ENCODE data around the gene PTPRR. TPM values are rescaled to one million over a fixed set of nuclear protein-coding genes. Genes with fewer than 3 reads are reported as not detected.
"Not testable (repeated sequence)": the region's sequence is repeated elsewhere in the genome, so short reads cannot be mapped to it uniquely, and the experiment has no call there.

Gene PTPRR
- total and polyA plus RNA-seq, 5 donors, result 0.31 to 1.4 (median 0.72) TPM

DNA sequence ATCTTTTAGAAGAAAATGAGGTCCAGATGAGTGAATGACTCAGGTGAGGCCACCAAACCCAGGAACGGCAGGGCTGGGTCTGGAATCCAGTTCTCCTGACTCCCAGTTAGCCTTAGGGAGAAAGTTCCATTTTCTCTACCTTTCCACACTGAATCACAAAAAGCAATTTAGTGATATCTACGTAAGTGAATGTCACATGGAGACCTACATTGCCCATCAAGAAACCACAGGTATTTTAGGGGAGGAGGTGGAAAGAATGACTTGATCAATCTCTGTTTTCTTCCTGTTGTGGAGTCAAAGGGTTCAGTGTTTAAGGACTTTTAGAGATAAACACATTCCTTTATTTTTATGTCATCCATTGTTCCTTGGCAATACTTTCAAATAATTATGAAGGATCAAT is 176.4 kb downstream of the PTPRR start:
- 84% methylated on average over 2 of the region's 2 CpGs for WGBS
- ATAC-seq (no peak), DNase-seq (no peak)
- Histone ChIP-seq H3K27ac (ENCODE audit: low read length) (no peak overlapping the region), H3K27me3 (ENCODE audit: control insufficient read depth, insufficient read depth) (peaks cover 2% of the 10 kb centered on the region), H3K4me1 (ENCODE audit: control insufficient read depth, insufficient read depth, low read length) (no peaks in the 10 kb centered on the region), H3K9me3 (ENCODE audit: control insufficient read depth, low read length) (no peaks in the 10 kb centered on the region), H3K4me3 (ENCODE audit: low read length) (no peak overlapping the region)
- intact Hi-C loops (cut with DNase I), result no loop called here

DNA sequence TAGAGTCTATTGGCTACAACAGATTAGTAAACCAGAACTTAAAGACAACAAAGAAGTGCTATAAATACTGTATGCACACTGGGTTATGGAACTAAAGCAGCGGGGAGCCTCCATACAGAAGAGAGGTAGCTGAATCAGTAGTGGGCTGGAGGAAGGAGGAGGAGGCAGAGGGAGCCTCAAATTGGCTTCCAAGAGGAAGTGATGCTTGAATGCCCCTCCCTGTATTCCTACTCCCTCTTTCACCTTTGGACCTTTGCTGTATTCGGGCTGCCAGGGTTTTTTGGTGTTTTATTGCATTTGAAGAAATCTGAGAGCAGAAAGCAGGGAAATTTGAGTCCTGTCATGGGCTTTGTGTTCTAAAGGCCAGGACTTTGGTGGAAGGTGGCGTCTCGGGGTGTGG is 179.3 kb downstream of the PTPRR start:
- Histone ChIP-seq H3K27ac (ENCODE audit: low read length) (no peak overlapping the region), H3K4me1 (ENCODE audit: control insufficient read depth, insufficient read depth, low read length) (no peaks in the 10 kb centered on the region), H3K4me3 (ENCODE audit: low read length) (no peak overlapping the region), H3K9me3 (ENCODE audit: control insufficient read depth, low read length) (no peaks in the 10 kb centered on the region), H3K27me3 (ENCODE audit: control insufficient read depth, insufficient read depth) (peaks cover 2% of the 10 kb centered on the region)
- ATAC-seq, result no peak
- WGBS, result 74% methylated on average over 4 of the region's 4 CpGs
- DNase-seq, result no peak
- intact Hi-C loops (cut with DNase I), result no loop called here

- intact Hi-C loops (cut with DNase I), result no loop called here
- no peak overlapping the region for H3K27ac ChIP-seq (ENCODE audit: low read length)
- H3K9me3 ChIP-seq (ENCODE audit: control insufficient read depth, low read length), result no peaks in the 10 kb centered on the region
- H3K4me3 ChIP-seq (ENCODE audit: low read length), result no peak overlapping the region
- no peak for DNase-seq
- H3K4me1 ChIP-seq (ENCODE audit: control insufficient read depth, insufficient read depth, low read length), result no peaks in the 10 kb centered on the region
- 88% methylated on average over 2 of the region's 2 CpGs for WGBS
- no peak for ATAC-seq
- peaks cover 2% of the 10 kb centered on the region for H3K27me3 ChIP-seq (ENCODE audit: control insufficient read depth, insufficient read depth)
These were observed 180.8 kb downstream of the PTPRR start for GRCh38 chr12:70739756-70740155.

DNA sequence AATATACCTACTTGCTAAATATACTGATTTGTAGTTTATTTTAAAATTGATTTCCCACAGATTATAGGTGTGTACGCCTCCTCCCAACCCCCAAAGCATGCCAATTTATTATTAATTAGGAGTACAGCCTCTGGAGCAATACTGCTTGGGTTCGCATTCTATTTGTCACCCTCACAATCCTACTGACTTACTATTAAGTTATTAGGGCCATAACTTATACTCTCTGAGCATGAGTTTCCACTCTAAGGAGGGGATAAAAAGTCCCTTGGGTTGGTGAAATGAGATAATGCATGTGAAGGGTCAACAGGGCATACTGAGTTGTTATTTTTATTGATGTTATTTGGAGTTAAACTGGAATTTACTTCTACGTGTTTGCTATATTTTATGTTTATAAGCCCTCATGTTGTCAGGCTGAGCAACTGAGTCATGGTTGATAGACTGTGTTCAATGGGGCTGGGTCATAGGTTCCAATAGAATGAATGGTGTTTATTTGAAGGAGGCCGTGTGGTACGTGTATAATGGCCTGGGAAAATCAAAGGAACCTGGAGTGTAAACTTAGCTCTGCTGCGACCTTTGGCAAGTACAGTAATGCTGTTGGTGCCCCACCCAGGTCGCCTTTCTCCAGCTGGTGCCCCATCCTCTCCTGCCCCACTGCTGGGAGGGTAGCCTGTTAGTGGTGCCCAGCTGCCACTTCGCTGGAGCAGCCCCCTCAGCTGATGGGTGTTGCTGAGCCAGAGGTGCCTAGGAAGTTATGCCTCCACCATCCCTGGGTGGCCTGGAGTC is 184.0 kb downstream of the PTPRR start:
- intact Hi-C loops (cut with DNase I), result no loop called here

GRCh38 chr12:70735197-70735596 is 185.3 kb downstream of the PTPRR start:
- intact Hi-C loops (cut with DNase I); H3K9me3 ChIP-seq (ENCODE audit: control insufficient read depth, low read length); DNase-seq; H3K27me3 ChIP-seq (ENCODE audit: control insufficient read depth, insufficient read depth); H3K4me1 ChIP-seq (ENCODE audit: control insufficient read depth, insufficient read depth, low read length); H3K4me3 ChIP-seq (ENCODE audit: low read length); H3K27ac ChIP-seq (ENCODE audit: low read length); ATAC-seq: not testable (repeated sequence)
- 81% methylated on average over 3 of the region's 3 CpGs for WGBS

More for the DNA sequence above, 184.0 kb downstream of the PTPRR start:
- ATAC-seq, result no peak
- peaks cover under 1% of the 10 kb centered on the region for H3K27me3 ChIP-seq (ENCODE audit: control insufficient read depth, insufficient read depth)
- no peak overlapping the region for H3K4me3 ChIP-seq (ENCODE audit: low read length)
- no peak for DNase-seq
- H3K9me3 ChIP-seq (ENCODE audit: control insufficient read depth, low read length), result no peaks in the 10 kb centered on the region
- H3K27ac ChIP-seq (ENCODE audit: low read length), result no peak overlapping the region
- 90% methylated on average over 8 of the region's 8 CpGs for WGBS
- H3K4me1 ChIP-seq (ENCODE audit: control insufficient read depth, insufficient read depth, low read length), result no peaks in the 10 kb centered on the region

DNA sequence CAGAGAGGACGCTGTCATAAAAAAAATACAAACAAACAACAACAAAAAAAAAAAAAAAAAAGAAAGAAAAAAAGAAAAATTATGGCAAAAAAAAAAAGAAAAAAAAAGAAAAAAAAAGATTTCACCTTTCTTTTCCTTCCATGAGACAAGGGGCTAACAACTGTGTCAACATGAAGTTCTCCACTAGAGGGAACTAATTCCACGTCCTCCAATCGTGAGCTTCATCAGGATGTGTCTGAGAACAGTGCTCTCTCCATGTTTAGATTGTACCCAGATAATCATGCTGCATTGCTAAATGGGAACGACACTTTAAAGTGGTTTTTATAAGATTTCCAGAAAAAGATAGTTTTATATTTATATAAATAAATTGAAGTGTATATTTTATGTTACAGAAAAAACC is 187.2 kb downstream of the PTPRR start:
- DNase-seq (no peak), ATAC-seq (peak; percentile 76 to 81)
- H3K9me3 ChIP-seq (ENCODE audit: control insufficient read depth, low read length), result no peaks in the 10 kb centered on the region
- intact Hi-C loops (cut with DNase I), result loop anchor here in 1 of 4 donors (5.0 kb wide), 2 partner anchors 114 to 856 kb away; no protein-coding TSS in a partner anchor
- H3K4me1 ChIP-seq (ENCODE audit: control insufficient read depth, insufficient read depth, low read length), result no peaks in the 10 kb centered on the region
- no peaks in the 10 kb centered on the region for H3K27me3 ChIP-seq (ENCODE audit: control insufficient read depth, insufficient read depth)
- WGBS, result 6% methylated on average over 4 of the region's 4 CpGs
- no peak overlapping the region for H3K27ac ChIP-seq (ENCODE audit: low read length)
- H3K4me3 ChIP-seq (ENCODE audit: low read length), result no peak overlapping the region

DNA sequence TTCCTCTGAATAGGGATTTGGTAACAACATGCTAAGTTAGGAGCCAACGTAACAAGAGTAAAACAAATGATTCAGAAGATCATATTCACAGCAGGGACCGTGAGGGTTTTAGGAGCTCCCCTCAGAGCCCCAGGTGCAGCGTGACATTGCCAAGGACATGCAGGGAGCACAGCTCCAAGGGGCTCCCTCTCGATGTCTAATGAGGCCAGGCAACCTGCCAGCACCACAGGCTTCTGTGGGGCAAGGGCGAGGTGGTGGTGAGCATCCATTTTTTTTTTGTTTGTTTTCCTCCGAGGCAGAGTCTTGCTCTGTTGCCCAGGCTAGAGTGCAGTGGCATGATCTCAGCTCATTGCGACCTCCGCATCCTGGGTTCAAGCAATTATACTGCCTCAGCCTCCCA is 188.3 kb downstream of the PTPRR start:
- Histone ChIP-seq H3K4me1 (ENCODE audit: control insufficient read depth, insufficient read depth, low read length) (no peaks in the 10 kb centered on the region), H3K27me3 (ENCODE audit: control insufficient read depth, insufficient read depth) (no peaks in the 10 kb centered on the region), H3K4me3 (ENCODE audit: low read length) (no peak overlapping the region), H3K9me3 (ENCODE audit: control insufficient read depth, low read length) (no peaks in the 10 kb centered on the region), H3K27ac (ENCODE audit: low read length) (no peak overlapping the region)
- intact Hi-C loops (cut with DNase I), result loop anchor here in 1 of 4 donors (5.0 kb wide), 2 partner anchors 115 to 855 kb away; no protein-coding TSS in a partner anchor
- no peak for ATAC-seq
- WGBS, result 75% methylated on average over 8 of the region's 8 CpGs
- DNase-seq, result no peak

DNA sequence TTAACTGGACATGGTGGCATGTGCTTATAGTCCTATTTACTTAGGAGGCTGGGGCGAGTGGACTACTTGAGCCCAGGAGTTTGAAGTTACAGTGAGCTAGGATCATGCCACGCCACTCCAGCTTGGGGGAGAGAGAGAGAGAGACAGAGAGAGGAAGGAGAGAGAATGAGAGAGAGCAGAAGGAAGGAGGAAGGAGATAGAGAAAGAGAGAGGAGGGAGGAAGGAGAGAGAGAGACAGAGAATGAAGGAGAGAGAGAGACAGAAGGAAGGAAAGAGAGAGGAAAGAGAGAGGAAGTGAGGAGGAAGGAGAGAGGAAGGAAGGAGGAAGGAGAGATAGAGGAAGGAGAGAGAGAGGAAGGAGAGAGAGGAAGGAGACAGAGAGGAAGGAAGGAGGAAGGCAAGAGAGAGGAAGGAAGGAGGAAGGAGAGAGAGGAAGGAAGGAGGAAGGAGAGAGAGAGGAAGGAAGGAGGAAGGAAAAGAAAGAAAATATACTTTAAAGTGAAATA is 189.8 kb downstream of the PTPRR start:
- H3K9me3 ChIP-seq (ENCODE audit: control insufficient read depth, low read length), result no peaks in the 10 kb centered on the region
- no peaks in the 10 kb centered on the region for H3K4me1 ChIP-seq (ENCODE audit: control insufficient read depth, insufficient read depth, low read length)
- no peaks in the 10 kb centered on the region for H3K27me3 ChIP-seq (ENCODE audit: control insufficient read depth, insufficient read depth)
- WGBS, result 55% methylated on average over 2 of the region's 2 CpGs
- no peak for DNase-seq
- intact Hi-C loops (cut with DNase I), result loop anchor here in 1 of 4 donors (5.0 kb wide), 2 partner anchors 117 to 853 kb away; no protein-coding TSS in a partner anchor
- no peak for ATAC-seq
- no peak overlapping the region for H3K4me3 ChIP-seq (ENCODE audit: low read length)
- no peak overlapping the region for H3K27ac ChIP-seq (ENCODE audit: low read length)

DNA sequence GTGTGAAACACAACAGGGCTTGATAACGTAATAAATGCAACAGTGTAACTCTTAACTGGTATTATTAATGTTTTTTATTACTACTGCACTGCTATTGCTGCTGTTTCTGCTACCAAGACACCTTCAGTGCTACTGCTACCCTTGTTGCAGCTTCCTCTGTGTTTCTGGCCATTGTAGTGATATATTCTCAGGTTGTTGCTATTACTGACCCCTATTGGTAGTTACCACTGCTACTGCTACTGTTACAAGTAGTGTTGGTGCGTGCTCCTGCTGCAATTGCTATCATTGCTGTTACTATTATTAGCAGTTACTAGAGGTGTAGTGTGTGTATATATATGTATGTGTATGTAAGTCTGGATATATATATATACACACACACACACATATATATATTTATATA is 196.1 kb downstream of the PTPRR start:
- intact Hi-C loops (cut with DNase I), result loop anchor here in 3 of 4 donors (5.0 to 10.0 kb wide), 2 partner anchors 132 to 840 kb away; no protein-coding TSS in a partner anchor
- Histone ChIP-seq H3K9me3 (ENCODE audit: control insufficient read depth, low read length) (no peaks in the 10 kb centered on the region), H3K4me3 (ENCODE audit: low read length) (no peak overlapping the region), H3K27ac (ENCODE audit: low read length) (no peak overlapping the region), H3K4me1 (ENCODE audit: control insufficient read depth, insufficient read depth, low read length) (no peaks in the 10 kb centered on the region), H3K27me3 (ENCODE audit: control insufficient read depth, insufficient read depth) (no peaks in the 10 kb centered on the region)
- 80% methylated on average over 2 of the region's 2 CpGs for WGBS
- no peak for ATAC-seq
- no peak for DNase-seq

DNA sequence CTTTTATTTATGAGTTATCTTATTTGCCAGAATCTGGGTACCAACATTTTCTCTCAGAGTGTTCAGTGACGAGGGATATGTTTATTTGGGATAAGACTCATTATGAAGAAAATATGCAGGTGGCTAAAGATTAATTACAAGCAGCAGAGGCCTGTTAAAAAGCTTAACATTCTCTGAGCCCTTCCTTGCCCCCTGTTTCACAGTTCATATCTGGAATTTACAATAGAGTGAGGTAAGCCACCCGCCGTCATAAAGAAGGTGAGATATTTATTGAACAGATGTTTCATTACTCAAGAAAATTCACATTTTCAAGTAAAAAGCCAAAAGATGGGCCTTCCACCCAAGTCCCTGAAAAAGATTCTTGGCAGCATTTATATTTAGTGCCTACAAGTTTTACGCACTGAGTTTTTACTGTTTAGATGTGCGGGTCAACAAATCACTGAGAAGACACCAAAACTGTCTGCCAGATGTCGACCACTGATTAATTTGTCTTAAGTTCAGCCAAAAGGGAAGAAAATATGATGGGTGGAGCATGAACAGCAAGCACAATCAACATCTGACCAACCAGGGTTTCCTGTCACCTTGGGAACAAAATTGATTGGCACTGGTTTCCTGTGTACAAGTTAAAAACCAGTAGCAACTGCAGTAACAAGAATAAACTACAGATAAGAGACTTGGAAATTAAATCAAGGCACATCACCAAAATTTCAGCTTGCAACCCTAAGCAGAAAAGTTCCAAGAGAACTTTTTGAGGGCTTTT is 197.8 kb downstream of the PTPRR start:
- no peak for DNase-seq
- 42% methylated on average over 6 of the region's 6 CpGs for WGBS
- Histone ChIP-seq H3K4me3 (ENCODE audit: low read length) (no peak overlapping the region), H3K9me3 (ENCODE audit: control insufficient read depth, low read length) (no peaks in the 10 kb centered on the region), H3K27ac (ENCODE audit: low read length) (peak overlapping the region; percentile 78), H3K4me1 (ENCODE audit: control insufficient read depth, insufficient read depth, low read length) (no peaks in the 10 kb centered on the region), H3K27me3 (ENCODE audit: control insufficient read depth, insufficient read depth) (no peaks in the 10 kb centered on the region)
- intact Hi-C loops (cut with DNase I), result loop anchor here in 3 of 4 donors (5.0 to 10.0 kb wide), 2 partner anchors 130 to 838 kb away; no protein-coding TSS in a partner anchor
- peak; percentile 59 to 70 for ATAC-seq
